D721Med (cell line): ENCODE measurements around the gene PTPN11.
A peak's percentile ranks its signal among the peaks of the same experiment; 100 is the strongest.
"Not testable (repeated sequence)": the region's sequence is repeated elsewhere in the genome, so short reads cannot be mapped to it uniquely, and the experiment has no call there.

Experiments
- DNase-seq: peaks from one replicate; pipeline ENCODE4 v3.0.0; 2011; ENCODE audit warnings: low spot score; ENCODE audit not compliant: insufficient read length
- FAIRE-seq: peaks from 2 replicates; lab custom pipeline; 2011; peaks lifted over from hg19 to GRCh38; lab: Jason Lieb, UNC
- TF ChIP-seq, protein P1 (sequence below): IDR thresholded peaks from 2 replicates; pipeline ENCODE4 v1.5.1; 2012; ENCODE audit warnings: mild to moderate bottlenecking, control low read depth; ENCODE audit not compliant: insufficient read depth; ENCODE audit errors: missing control alignments

Gene PTPN11

DNA sequence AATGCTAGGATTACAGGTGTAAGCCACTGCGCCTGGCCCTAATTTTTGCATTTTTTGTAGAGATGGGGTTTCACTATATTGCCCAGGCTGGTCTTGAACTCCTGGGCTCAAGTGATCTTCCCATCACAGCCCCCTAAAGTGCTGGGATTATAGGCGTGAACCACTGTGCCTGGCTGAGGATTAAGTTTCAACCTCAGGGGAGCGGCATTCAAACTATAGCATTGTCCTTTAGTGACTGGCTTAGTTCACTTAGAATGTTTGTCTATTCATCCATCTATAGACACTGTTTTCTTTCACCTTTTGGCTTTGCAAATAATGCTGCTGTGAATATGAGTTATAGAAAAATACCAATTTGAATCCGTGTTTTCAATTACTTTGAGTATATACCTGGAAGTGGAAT is 25.2 kb downstream of the PTPN11 start:
- TF ChIP-seq, protein P1, sequence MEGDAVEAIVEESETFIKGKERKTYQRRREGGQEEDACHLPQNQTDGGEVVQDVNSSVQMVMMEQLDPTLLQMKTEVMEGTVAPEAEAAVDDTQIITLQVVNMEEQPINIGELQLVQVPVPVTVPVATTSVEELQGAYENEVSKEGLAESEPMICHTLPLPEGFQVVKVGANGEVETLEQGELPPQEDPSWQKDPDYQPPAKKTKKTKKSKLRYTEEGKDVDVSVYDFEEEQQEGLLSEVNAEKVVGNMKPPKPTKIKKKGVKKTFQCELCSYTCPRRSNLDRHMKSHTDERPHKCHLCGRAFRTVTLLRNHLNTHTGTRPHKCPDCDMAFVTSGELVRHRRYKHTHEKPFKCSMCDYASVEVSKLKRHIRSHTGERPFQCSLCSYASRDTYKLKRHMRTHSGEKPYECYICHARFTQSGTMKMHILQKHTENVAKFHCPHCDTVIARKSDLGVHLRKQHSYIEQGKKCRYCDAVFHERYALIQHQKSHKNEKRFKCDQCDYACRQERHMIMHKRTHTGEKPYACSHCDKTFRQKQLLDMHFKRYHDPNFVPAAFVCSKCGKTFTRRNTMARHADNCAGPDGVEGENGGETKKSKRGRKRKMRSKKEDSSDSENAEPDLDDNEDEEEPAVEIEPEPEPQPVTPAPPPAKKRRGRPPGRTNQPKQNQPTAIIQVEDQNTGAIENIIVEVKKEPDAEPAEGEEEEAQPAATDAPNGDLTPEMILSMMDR, result no peak
- DNase-seq, result no peak
- no peak for FAIRE-seq

DNA sequence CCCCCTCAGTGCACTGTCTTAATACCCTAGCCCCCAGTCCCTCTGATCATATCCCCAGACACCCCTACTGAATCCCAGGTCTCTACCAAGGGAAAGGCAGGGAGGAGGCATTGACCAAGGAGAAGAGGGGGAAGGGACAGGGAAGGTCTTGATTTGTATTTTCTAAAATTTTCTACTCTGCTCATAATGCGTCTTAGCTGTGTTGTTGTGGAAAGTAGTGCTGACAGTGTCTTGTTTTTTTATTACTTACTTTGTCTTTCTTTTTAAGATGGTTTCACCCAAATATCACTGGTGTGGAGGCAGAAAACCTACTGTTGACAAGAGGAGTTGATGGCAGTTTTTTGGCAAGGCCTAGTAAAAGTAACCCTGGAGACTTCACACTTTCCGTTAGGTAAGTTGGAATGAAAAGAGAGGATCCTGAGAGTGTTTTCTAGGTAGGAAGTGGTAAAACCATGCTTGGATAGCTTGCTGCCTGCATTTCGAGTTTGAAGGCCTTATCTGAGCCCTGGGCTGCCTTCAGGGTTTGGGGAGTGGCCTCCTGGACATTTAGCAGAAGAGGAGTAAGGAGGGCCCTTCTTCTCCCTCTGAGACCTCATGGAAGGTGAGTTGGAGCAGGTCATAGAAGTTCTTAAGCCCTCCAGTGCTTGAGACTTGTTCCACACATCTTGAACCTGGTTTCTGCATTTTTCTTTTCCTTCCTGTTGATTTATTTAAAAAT is 27.4 kb downstream of the PTPN11 start:
- TF ChIP-seq, protein P1, result no peak
- FAIRE-seq (no peak), DNase-seq (no peak)

DNA sequence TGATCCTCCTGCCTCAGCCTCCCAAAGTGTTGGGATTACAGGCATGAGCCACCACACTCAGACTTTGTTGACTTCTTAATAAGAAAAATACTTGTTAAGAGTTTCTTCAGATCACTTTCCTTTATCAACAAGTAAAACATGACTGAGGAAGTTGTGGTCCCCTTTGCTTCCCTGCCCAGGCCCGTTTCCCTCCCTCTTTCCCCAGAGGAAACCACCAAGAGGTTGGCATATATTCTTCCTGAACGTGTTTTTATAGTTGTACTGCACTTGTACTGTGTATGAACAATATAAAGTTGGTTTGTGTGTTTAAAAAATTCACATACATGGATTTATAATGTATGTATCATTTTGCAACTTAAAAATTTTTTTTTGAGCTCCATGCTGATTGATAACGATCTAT is 28.4 kb downstream of the PTPN11 start:
- TF ChIP-seq, protein P1, result no peak
- FAIRE-seq, result no peak
- DNase-seq, result no peak

- not testable (repeated sequence) for DNase-seq, FAIRE-seq
Observed at GRCh38 chr12:112448165-112448564, 29.4 kb downstream of the PTPN11 start.

GRCh38 chr12:112450725-112451124 is 32.0 kb downstream of the PTPN11 start:
- DNase-seq (no peak), FAIRE-seq (no peak)
- TF ChIP-seq, protein P1, result peak; percentile 1

DNA sequence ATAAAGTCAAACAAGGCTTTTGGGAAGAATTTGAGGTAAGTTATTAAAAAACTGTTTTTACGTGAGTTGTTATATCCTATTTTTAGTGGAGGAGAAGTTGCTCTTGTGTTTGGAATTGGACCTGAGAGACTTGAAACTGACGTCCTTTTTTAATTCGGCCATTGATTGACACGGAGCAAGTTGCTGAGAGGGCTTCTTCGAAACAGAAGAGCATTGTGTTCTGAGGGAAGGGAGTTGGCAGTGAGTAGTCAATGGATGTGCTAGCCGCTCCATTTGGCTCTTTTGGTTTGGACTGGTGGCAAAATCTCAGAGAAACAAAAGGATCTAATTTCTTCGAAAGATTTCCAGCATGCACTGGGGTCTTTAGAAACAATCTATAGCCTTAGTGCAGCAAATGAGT is 37.3 kb downstream of the PTPN11 start:
- TF ChIP-seq, protein P1, result no peak
- FAIRE-seq, result no peak

GRCh38 chr12:112457142-112457541 is 38.4 kb downstream of the PTPN11 start:
- DNase-seq, FAIRE-seq: not testable (repeated sequence)

More for the DNA sequence above, 37.3 kb downstream of the PTPN11 start:
- no peak for DNase-seq

DNA sequence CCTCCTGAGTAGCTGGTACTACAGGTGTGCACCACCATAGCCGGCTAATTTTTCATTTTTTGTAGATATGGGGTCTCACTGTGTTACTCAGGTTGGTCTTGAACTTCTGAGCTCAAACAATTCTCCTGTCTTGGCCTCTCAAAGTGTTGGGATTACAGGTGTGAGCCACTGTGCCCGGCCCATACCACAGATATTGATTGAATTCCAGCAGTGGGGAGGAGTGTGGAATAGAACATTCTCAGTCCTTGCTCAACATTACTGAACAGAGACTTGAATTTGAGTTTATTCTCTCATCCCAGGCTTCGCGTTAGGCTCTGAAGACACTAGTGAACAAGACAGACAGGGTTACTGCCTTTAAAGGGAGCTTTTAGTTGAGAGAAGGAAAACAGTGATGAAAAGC is 39.6 kb downstream of the PTPN11 start:
- TF ChIP-seq, protein P1, result no peak
- DNase-seq, result no peak
- no peak for FAIRE-seq
